HG03175 (cell line): ENCODE measurements around the gene PLAU.
"Not testable (repeated sequence)": the region's sequence is repeated elsewhere in the genome, so short reads cannot be mapped to it uniquely, and the experiment has no call there.

Source experiments
- ATAC-seq: cut with Tn5 transposase; IDR thresholded peaks from one replicate; pipeline ENCODE4 v1.9.1; 2021; ENCODE audit warnings: mild to moderate bottlenecking, moderate library complexity; ENCODE audit not compliant: unreplicated experiment

Gene PLAU

DNA sequence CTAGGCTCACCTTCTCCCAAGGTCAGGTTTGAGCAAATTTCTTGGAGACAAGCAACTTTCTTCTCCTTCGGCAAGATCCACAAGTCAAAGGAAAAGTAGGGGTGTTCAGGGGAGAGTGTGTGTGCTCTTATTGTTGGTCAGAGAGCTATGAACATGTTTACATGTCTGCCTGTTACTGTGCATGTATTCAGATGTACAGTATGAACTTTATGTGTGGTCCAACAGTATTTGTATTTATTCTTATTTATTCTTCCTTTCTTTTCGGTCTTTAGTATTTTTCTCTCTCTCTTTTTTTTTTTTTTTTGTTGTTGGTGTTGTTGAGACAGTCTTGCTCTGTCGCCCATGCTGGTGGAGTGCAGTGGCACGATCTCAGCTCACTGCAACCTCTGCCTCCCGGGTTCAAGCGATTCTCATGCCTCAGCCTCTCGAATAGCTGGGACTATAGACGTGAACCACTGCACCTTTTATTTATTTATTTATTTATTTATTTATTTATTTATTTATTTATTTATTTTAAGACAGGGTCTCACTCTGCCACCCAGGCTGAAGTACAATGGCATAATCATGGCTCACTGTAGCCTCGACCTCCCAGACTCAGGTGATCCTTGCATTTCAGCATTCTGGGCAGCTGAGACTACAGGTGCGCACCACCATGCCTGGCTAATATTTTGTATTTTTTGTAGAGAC lies 38.2 kb downstream of the PLAU start:
- no peak for ATAC-seq

DNA sequence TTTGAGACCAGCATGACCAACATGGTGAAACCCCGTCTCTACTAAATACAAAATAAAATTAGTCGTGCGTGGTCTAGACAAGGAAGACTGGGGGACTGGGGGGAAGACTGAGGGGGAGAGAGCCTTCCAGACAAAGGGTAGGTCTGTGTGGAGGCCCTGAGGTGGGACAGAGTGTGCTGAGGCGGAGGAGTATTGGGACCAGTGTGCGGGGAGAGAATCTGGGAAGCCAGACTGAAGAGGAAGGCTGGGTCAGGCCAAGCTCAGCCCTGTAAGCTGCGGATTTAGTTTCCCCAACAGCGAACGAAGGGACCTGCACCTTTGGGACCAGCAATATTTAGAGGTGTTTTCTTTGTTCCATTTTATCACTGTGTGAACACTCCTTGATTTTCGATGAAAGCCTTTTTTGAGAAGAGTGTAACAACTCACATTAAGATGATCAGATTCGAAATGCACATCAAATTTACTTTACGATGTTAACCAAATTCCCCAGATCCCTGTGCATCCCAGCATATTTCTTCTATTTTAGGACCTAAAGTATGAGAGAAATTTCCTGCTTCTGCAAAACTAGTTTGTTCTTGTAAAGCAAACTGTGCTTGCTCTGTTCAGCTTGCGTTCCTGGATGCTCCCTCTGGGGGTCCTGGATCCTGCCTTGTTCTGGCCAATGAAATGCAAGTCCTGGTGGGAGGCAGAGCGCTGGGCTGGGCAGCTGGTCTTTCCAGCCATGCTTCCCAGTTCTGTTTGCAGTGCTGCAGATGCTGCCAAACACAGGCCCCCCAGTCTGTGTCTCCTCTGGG lies 39.4 kb downstream of the PLAU start:
- no peak for ATAC-seq

DNA sequence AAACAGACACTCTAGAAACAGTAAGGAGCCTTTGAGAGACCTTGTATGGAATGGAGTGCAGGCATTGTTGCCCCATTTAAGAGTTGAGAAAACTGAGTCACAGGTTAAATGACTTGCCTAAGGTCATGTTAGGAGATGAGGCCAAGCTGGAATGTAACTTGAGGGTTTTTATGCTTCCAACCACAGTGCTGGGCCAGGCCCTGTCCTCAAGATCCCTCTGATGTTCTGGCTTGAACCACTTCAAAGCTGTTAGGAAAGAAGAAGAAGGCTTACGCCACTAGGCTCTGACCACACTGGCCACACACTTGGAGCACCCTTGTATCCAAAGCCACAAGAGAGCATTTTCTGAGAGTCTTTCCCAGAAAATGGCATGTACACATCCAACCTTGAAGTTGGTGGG lies 42.7 kb downstream of the PLAU start:
- ATAC-seq = no peak

DNA sequence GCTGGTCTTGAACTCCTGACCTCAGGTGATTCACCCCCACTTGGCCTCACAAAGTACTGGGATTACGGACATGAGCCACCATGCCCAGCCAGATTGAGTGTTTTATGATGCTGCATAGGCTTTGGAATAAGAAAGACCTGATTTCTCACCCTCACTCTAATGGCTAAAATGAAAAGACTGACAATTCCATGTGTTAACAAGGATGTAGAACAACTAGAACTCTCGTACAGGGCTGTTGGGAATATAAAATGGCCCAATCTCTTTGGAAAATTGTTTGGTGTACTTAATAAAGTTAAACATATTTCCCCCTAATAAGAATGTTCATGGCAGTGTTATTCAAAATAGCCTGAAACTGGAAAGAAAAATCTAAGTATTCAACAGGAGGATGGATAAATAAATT lies 43.8 kb downstream of the PLAU start:
- no peak for ATAC-seq

DNA sequence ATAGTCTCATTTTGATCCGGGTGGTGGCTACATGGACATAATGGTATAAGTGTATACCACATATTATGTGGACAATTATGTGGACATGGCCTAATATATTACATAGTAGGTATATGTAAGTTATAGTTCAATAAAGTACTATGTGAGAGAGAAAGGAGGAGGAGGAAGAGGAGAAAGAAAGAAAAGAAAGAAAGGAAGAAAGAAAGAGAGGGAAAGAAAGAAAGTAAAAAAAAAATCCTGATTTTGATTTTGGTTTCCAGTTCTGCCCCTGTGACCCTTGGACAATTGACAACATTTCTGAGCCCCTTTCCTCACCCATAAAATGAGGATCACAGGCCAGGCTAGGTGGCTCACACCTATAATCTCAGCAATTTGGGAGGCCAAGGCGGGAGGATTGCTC lies 44.8 kb downstream of the PLAU start:
- ATAC-seq = no peak

DNA sequence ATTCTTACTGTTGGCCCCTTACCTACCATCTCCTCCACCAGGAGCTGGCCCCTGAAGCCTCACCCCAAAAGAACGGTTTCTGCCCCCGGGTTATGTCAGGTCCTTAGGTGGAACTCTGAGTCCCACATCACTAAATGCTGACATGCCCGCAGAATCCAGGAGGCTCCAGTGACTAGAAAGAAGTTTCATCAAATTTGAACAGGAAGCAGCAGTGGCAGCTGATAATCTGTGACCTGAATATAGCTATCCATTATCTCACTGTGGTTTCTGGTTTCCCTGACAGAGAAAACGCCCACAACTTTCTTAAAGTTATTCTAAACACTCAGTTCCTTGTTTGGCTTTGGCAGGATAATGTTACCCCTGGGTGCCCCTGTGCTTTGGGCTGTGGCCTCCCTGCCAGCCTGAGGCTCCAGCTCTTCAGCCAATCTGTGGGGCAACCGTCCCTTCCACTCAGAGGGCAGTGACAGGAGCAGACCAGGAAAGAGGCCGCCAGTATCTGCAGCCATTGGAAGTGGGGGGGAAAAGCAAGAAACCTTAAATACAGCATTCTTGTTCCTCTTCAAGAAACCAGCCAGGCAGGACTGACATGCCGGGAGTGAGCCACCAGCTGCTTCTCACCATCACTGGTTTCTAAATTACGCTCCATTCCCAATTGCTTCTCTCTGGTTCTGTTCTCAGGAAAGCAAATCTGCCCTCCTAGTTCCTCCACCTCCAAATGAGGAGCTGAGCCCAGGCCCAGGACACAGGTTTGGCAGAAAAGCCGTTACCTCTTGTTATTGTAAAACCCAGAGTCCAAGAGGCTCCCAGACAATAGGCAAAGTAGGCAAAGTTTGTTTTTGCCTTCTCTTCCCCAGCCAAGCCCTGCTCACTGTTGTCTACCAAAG lies 45.8 kb downstream of the PLAU start:
- peak; percentile 74 for ATAC-seq

DNA sequence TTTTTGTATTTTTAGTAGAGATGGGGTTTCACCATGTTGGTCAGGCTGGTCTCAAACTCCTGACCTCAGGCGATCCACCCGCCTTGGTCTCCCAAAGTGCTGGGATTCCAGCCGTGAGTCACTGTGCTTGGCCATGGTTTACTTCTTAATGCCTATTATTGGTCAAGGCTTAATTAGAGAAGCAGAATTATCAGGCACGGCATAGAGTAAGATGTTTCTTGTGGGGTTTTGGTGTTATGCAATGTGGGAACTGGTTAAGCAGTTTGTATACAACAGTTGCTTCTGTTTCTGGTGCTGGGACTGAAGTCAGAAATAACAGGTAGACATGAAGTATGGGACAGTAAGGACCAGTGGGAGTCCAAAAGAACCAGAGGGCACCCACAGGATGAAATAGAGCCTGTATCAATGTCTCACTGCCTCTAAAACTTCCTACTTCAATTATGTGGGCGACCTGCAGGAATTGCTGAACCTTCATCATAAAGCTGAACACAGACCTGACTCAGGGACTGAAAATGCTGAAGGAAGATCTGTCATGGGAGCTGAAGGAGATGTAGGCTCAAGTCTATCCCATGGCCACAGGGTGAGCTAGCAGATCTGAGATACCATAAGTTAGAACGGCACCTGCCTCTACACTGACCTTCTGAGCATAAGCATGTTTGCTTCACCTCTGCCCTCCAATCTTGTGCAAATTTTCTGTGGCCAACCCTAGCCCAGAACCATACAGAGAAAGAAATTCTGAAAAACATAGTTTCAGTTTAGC lies 48.7 kb downstream of the PLAU start:
- ATAC-seq = no peak

DNA sequence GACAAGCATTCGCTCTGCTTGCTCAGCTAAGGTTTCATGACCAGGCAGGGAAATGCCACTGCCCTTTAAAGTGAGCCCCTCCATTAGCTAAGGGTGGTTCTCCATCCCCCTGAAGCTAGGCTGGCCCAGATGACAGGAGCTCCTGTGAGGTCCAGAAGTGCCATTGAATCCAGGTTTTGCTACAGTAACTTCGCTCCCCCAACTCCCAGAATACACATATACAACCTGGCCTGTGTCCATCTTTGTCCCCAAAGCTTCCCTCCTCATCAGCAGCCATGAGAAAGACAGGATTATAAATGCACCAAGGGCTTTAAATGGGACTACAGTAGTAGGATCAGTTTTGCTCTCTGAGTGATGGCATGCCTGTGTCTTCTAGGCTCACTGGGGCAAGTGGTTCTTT lies 51.5 kb downstream of the PLAU start:
- no peak for ATAC-seq

DNA sequence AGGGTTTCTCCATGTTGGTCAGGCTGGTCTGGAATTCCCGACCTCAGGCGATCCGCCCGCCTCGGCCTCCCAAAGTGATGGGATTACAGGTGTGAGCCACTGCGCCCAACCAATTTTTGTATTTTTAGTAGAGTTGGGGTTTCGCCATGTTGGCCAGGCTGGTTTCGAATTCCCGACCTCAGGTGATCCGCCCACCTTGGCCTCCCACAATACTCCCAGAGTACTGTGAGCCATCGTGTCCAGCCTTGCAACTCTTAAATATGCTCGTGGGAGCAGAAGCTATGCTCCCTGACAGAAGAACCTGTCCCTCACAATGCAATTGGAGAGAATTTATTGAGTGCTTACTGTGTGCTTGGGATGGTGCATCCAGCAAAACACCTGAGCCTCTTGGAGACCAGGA lies 52.6 kb downstream of the PLAU start:
- ATAC-seq = not testable (repeated sequence)

DNA sequence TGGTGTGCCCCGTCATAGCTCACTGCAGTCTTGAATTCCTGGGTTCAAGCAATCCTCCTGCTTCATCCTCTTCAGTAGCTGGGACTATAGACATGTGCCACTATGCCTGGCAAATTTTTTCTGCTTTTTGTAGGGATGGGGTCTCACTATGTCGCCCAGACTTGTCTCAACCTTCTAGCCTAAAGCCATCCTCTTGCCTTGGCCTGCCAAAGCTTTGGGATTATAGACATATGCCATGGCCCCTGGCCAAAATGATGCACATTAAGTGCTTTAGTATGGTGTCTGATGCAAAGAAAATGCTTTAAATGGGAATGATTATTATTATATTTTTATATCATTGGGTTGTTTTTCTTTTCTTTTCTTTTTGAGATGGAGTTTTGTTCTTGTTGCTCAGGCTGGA lies 53.8 kb downstream of the PLAU start:
- no peak for ATAC-seq

DNA sequence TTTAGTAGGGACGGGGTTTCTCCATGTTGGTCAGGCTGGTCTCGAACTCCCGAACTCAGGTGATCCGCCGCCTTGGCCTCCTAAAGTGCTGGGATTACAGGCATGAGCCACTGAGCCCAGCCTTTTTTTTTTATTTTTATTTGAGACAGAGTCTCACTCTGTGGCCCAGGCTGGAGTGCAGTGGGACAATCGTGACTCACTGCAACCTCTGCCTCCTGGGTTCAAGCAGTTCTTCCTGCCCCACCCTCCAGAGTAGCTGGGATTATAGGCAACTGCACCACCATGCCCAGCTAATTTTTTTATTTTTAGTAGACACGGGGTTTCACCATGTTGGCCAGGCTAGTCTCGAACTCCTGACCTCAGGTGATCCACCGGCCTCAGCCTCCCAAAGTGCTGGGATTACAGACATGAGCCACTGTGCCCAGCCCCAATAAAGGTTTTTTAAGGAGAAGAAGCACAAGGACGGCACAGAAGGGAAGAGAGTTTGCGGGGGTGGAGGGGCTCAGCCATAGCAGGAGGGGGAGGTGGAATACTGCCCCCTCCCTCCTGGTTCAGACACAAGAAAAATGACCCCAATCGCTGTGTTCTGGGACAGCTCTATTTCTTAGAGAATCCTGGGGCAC lies 54.4 kb downstream of the PLAU start:
- not testable (repeated sequence) for ATAC-seq

DNA sequence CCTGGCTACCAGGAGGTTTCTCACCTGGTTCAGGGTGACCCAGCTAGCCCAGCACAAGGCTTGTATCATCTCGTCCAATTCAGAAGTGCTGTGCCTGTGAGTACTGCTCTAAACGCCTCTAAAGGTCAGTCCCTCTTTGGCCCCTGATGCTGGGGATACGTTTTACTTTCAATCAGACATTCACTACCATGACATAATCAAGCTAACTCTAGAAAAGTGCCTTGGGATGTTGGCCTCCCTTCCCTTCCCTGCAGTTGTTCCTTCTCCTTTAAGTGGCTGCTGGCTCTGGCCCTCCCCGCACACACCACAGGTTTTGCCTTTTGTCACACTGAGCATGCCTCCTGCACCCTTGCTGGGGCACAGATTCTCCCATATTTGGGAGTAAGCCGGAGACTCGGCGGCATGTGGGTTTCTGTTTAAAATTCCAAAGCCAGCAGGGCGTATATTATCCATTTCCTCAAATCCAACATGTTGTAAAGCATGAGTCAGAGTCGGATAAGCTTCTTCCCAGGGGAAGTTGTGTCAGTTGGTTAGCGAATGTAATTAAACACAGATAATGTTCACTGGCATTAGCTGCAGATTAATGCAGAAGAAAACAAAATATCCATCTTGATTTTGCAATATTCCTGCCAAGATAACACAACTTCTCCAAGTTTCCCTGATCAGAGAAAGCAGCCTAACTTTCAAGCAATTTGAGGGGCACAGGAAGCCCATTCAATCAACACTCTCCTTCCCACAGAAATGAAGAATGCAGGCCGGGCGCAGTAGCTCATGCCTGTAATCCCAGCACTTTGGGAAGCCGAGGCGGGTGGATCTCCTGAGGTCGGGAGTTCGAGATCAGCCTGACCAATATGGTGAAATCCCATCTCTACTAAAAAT lies 55.2 kb downstream of the PLAU start:
- ATAC-seq = no peak

DNA sequence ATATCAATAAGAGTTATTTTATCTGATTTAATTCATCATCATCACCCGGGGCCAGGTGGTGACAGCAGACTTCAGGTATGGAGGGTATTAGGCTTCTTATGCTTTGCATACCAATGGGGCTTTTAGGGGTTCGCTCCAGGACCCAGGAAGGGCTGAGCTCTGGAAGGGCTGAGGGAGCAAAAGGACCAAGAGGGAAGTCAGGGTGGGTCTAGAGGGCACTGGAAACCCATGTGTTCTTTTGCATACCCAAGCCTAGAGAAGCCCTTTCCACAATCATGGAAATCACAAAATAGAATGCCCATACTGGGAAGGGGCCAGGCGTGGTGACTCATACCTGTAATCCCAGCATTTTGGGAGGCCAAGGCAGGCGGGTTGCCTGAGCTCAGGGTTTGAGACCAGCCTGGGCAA lies 56.1 kb downstream of the PLAU start:
- no peak for ATAC-seq
